ENCODE measurements around the gene KLRC3.
"Not testable (repeated sequence)": the region's sequence is repeated elsewhere in the genome, so short reads cannot be mapped to it uniquely, and the experiment has no call there.

KLRC3 gene

DNA sequence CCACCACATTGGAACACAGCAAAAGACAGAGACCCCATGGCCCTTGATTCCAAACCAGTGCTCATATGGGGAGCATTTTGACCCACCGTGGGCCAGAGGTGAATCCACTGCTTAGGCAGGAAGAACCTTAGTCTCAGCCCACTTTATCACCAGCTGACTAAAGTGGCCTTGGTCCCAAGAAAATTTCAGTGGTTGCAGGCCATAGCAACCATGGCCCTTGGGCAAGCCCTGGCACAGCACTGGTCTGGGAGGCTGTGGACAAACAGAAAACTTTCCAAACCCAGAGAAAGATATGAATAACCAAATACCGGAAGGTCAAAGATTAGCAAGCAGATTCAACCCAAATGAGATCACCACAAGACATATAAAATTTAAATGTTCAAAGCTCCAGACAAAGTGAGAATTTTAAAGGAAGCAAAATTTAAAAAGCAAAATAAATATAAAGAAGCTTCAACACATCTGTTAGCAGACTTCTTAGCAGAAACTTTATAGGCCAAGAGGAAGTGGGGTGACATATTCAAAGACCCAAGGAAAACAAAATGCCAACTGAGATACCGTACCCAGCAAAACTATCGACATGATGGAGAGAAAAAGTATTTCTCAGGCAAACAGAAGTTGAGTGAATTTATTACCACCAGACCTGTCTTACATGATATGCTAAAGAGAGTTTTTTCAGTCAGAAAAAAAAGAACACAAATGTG lies 38.3 kb downstream of the KLRC3 start:
- TF ChIP-seq PPARA (CRISPR knock-in tag; IDR thresholded peaks at IDR 0.05; ENCODE audit: borderline replicate concordance) = no peak
- no peak for TF ChIP-seq ZNF70 (CRISPR knock-in tag; IDR thresholded peaks at IDR 0.05)
- no peak for TF ChIP-seq CSDC2 (CRISPR knock-in tag; IDR thresholded peaks at IDR 0.05)
- TF ChIP-seq ZFP3 (CRISPR knock-in tag; IDR thresholded peaks at IDR 0.05) = no peak
- TF ChIP-seq, protein P1, sequence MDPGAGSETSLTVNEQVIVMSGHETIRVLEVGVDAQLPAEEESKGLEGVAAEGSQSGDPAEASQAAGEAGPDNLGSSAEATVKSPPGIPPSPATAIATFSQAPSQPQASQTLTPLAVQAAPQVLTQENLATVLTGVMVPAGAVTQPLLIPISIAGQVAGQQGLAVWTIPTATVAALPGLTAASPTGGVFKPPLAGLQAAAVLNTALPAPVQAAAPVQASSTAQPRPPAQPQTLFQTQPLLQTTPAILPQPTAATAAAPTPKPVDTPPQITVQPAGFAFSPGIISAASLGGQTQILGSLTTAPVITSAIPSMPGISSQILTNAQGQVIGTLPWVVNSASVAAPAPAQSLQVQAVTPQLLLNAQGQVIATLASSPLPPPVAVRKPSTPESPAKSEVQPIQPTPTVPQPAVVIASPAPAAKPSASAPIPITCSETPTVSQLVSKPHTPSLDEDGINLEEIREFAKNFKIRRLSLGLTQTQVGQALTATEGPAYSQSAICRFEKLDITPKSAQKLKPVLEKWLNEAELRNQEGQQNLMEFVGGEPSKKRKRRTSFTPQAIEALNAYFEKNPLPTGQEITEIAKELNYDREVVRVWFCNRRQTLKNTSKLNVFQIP (CRISPR knock-in tag; IDR thresholded peaks at IDR 0.05; ENCODE audit: borderline replicate concordance, low read depth) = no peak
- no peak for TF ChIP-seq ZFP30 (CRISPR knock-in tag; IDR thresholded peaks at IDR 0.05)
- no peak for TF ChIP-seq ZNF565 (CRISPR knock-in tag; conservative IDR thresholded peaks at IDR 0.05; ENCODE audit: low read depth)
- TF ChIP-seq RARB (CRISPR knock-in tag; IDR thresholded peaks at IDR 0.05) = no peak
- TF ChIP-seq TCF4 (CRISPR knock-in tag; IDR thresholded peaks at IDR 0.05; ENCODE audit: borderline replicate concordance) = no peak
- no peak for ATAC-seq

DNA sequence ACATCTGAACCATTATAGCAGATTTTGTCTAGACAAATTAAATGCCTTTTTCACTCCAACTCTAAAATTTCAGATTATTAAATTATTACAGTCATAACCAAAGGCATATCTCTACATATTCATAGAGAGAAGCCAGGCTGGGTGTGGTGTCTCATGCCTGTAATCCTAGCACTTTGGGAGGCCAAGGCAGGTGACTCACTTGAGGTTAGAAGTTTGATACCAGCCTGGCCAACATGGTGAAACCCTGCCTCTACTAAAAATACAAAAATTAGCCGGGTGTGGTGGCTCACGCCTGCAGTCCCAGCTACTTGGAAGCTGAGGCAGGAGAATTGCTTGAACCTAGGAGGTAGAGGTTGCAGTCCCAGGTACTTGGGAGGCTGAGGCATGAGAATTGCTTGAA lies 41.7 kb downstream of the KLRC3 start:
- ATAC-seq = not testable (repeated sequence)

DNA sequence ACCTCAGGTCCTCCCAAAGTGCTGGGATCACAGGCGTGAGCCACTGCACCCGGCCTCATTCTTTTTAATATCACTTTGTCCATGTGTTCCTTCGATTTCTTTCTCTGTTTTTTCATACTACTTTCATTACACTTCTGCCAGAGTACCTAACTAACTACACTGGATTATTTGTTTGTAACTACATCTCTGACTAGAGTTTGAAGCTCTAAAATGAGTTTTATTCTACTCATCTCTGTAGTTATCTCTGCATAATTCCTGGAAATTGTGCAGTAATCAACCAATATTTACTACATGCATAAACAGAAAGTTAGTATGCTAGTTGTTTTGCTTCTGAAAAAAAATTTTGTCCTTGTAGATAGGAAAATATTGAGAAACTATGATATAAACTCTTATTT lies 45.8 kb downstream of the KLRC3 start:
- TF ChIP-seq, protein P1 (CRISPR knock-in tag; IDR thresholded peaks at IDR 0.05; ENCODE audit: borderline replicate concordance, low read depth) = no peak
- TF ChIP-seq ZNF565 (CRISPR knock-in tag; conservative IDR thresholded peaks at IDR 0.05; ENCODE audit: low read depth) (no peak), GLIS3 (CRISPR knock-in tag; IDR thresholded peaks at IDR 0.05) (no peak), ZNF70 (CRISPR knock-in tag; IDR thresholded peaks at IDR 0.05) (no peak), RARB (CRISPR knock-in tag; IDR thresholded peaks at IDR 0.05) (no peak), ZFP30 (CRISPR knock-in tag; IDR thresholded peaks at IDR 0.05) (no peak), ZFP3 (CRISPR knock-in tag; IDR thresholded peaks at IDR 0.05) (no peak), ESRRG (CRISPR knock-in tag; IDR thresholded peaks at IDR 0.05) (no peak), SNAI2 (CRISPR knock-in tag; IDR thresholded peaks at IDR 0.05) (no peak), CSDC2 (CRISPR knock-in tag; IDR thresholded peaks at IDR 0.05) (no peak), TCF4 (CRISPR knock-in tag; IDR thresholded peaks at IDR 0.05; ENCODE audit: borderline replicate concordance) (no peak)
- TF ChIP-seq, protein P2, sequence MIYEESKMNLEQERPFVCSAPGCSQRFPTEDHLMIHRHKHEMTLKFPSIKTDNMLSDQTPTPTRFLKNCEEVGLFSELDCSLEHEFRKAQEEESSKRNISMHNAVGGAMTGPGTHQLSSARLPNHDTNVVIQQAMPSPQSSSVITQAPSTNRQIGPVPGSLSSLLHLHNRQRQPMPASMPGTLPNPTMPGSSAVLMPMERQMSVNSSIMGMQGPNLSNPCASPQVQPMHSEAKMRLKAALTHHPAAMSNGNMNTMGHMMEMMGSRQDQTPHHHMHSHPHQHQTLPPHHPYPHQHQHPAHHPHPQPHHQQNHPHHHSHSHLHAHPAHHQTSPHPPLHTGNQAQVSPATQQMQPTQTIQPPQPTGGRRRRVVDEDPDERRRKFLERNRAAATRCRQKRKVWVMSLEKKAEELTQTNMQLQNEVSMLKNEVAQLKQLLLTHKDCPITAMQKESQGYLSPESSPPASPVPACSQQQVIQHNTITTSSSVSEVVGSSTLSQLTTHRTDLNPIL (CRISPR knock-in tag; IDR thresholded peaks at IDR 0.05; ENCODE audit: low read depth) = no peak
- ATAC-seq = no peak

DNA sequence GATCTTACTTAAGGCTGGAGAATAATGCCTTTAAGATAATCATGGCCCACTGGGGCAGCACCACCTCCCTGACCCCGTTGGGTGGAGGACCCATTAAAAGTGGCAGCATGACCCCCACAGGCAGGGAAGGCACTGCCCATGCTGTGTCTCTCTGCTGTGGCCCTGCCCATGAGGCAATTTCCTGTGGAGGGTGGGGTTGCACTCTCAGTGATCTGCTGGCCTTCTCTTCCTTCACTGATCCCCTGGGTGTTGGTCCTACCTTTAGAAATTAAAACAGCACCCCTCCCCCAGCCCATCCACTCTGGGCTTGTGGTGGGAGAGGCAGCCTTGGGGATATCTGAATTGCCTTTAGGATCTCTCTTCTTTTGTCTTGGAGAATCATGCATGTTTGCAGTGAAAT lies 47.8 kb downstream of the KLRC3 start:
- TF ChIP-seq CSRNP3 (CRISPR knock-in tag; IDR thresholded peaks at IDR 0.05) (no peak), ZFP30 (CRISPR knock-in tag; IDR thresholded peaks at IDR 0.05) (no peak), ZNF565 (CRISPR knock-in tag; conservative IDR thresholded peaks at IDR 0.05; ENCODE audit: low read depth) (no peak), TOX (CRISPR knock-in tag; IDR thresholded peaks at IDR 0.05; ENCODE audit: borderline replicate concordance) (no peak)
- ATAC-seq = no peak

GRCh38 chr12:10371893-10372535 lies 48.4 kb downstream of the KLRC3 start:
- not testable (repeated sequence) for ATAC-seq

Data from SK-N-SH treated with all-trans-retinoic acid at 6 μM for 48 hours (cell line).